Fibroblast of lung (primary cell): ENCODE data around the gene ADGRG3. TPM values are rescaled to one million over a fixed set of nuclear protein-coding genes. Genes with fewer than 3 reads are reported as not detected.

ENCODE experiments used
- DNase-seq, 2 donors: peaks; one replicate each; pipeline versions ENCODE4 v3.0.0 to v3.0.0-alpha.2; 2010; ENCODE audit warnings: low read depth in 2 of 2
- H2AFZ ChIP-seq: 2 replicates; pipeline ENCODE4 v1.5.1; 2012; ENCODE audit warnings: low read length, control low read depth, inconsistent platforms
- H3K27ac ChIP-seq: 2 replicates; pipeline ENCODE4 v1.5.1; 2011; ENCODE audit warnings: low read length, control low read depth; ENCODE audit not compliant: insufficient read depth
- H3K27me3 ChIP-seq: 2 replicates; pipeline ENCODE4 v1.5.1; 2011; ENCODE audit warnings: mild to moderate bottlenecking, low read length; ENCODE audit not compliant: control insufficient read depth, insufficient read depth
- H3K36me3 ChIP-seq: 2 replicates; pipeline ENCODE4 v1.5.1; 2011; ENCODE audit warnings: low read length; ENCODE audit not compliant: control insufficient read depth, insufficient read depth
- H3K4me1 ChIP-seq: 2 replicates; pipeline ENCODE4 v1.5.1; 2011; ENCODE audit warnings: low read length; ENCODE audit not compliant: control insufficient read depth, insufficient read depth; ENCODE audit errors: extremely low read depth
- H3K4me2 ChIP-seq: 2 replicates; pipeline ENCODE4 v1.5.1; 2011; ENCODE audit warnings: low read length, control low read depth; ENCODE audit not compliant: insufficient read depth; ENCODE audit errors: extremely low read depth
- H3K4me3 ChIP-seq, 4 experiments: fragments of 200-600 bp in 1 of 4; sonication (generic) in 1 of 4; replicated peaks in 1 of 4; 2 replicates each; pipeline ENCODE4 v1.5.1; 2011 to 2016; ENCODE audit warnings: low read length in 4 of 4, low read depth in 3 of 4, mild to moderate bottlenecking in 3 of 4, control low read depth in 2 of 4, inconsistent platforms in 1 of 4, mixed read lengths in 1 of 4; ENCODE audit not compliant: insufficient read depth in 1 of 4; ENCODE audit errors: control extremely low read depth in 1 of 4
- H3K79me2 ChIP-seq: 2 replicates; pipeline ENCODE4 v1.5.1; 2012; ENCODE audit warnings: mild to moderate bottlenecking, low read length, inconsistent platforms; ENCODE audit not compliant: control insufficient read depth, insufficient read depth
- H3K9ac ChIP-seq: 2 replicates; pipeline ENCODE4 v1.5.1; 2011; ENCODE audit warnings: mild to moderate bottlenecking, low read length, control low read depth; ENCODE audit not compliant: insufficient read depth
- H3K9me3 ChIP-seq: 2 replicates; pipeline ENCODE4 v1.5.1; 2012; ENCODE audit warnings: low read depth, low read length; ENCODE audit not compliant: control insufficient read depth, insufficient read depth
- H4K20me1 ChIP-seq: 2 replicates; pipeline ENCODE4 v1.5.1; 2011; ENCODE audit warnings: low read length; ENCODE audit not compliant: control insufficient read depth, insufficient read depth; ENCODE audit errors: extremely low read depth
- EZH2 ChIP-seq: IDR thresholded peaks from 2 replicates; pipeline ENCODE4 v1.5.1; 2012; ENCODE audit warnings: low read length, control low read depth, mild to moderate bottlenecking; ENCODE audit errors: missing control alignments
- polyA plus RNA-seq, 2 donors: library from polyadenylated mRNA; depleted of rRNA in 1 of 2; stranded (reverse) in 1 of 2; unstranded in 1 of 2; fragments of >200 nt; gene quantifications; 2 replicates each; pipeline ENCODE4 v1.2.1, GENCODE V29; 2011 to 2012; ENCODE audit warnings: missing spikeins in 1 of 2
- total RNA-seq: library from RNA; depleted of rRNA; stranded (reverse); fragments of >200 nt; gene quantifications from 2 replicates; pipeline ENCODE4 v1.2.1, GENCODE V29; 2014
- TF ChIP-seq, protein P1 (sequence below), 2 donors: IDR thresholded peaks in 1 of 2; conservative IDR thresholded peaks in 1 of 2; 1 replicate in 1 of 2; 2 replicates in 1 of 2; pipeline ENCODE4 v1.5.1; 2011 to 2012; ENCODE audit warnings: low read length in 2 of 2, control low read depth in 1 of 2, inconsistent platforms in 1 of 2, low read depth in 1 of 2, mild to moderate bottlenecking in 1 of 2

ADGRG3 gene
- total and polyA plus RNA-seq, 2 donors (not counting 1 experiment from before 2014, with no cell fraction given), result not detected

DNA sequence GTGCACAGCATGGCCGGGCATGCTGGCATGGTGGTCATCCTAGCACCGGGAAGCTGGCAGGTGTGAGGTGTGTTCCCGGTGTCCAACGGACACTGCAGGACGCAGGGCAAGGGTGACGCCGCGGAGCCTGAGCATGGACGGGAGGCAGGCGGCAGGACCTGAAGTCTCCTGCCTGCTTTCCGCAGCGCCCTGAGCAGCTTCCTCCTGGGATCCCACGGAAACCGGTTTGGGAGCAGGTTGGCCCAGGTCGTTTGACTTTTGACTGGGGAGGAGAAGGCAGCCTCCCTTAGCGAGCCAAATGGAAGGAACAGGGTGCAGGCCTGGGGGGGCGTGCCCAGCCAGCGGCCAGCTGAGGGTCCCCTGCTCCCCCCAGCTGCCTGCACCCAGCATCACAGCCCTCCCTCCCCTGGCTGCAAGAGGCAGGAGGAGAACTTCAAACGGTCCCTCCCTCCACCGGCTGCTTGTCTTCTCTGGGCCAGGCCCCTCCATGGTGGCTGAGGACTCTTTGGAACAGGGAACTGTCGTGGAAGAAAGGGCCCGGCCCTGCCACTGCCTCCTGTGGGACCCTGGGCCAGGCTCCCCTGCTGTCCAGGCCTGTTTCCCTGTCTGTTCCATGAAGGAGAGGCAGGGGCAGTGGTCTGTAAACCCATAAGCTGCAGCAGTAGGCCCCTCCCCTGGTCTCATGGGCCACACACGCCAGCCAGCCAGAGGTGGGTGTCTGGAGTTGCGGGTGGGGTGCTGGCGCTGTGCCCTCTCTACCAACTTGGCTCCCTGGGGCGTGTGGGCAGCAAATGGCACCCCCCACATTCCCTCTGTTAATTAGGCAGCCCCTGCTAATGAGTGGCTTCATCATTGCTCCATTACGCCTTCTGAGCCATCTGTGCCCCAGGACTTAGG is 47.5 kb upstream of the ADGRG3 start:
- no peak overlapping the region for H3K27ac ChIP-seq
- no peak for DNase-seq
- H3K4me2 ChIP-seq, result no peak overlapping the region
- no peaks in the 10 kb centered on the region for H3K36me3 ChIP-seq
- H3K4me3 ChIP-seq, result no peak overlapping the region
- H3K79me2 ChIP-seq, result no peaks in the 10 kb centered on the region
- TF ChIP-seq, protein P1, sequence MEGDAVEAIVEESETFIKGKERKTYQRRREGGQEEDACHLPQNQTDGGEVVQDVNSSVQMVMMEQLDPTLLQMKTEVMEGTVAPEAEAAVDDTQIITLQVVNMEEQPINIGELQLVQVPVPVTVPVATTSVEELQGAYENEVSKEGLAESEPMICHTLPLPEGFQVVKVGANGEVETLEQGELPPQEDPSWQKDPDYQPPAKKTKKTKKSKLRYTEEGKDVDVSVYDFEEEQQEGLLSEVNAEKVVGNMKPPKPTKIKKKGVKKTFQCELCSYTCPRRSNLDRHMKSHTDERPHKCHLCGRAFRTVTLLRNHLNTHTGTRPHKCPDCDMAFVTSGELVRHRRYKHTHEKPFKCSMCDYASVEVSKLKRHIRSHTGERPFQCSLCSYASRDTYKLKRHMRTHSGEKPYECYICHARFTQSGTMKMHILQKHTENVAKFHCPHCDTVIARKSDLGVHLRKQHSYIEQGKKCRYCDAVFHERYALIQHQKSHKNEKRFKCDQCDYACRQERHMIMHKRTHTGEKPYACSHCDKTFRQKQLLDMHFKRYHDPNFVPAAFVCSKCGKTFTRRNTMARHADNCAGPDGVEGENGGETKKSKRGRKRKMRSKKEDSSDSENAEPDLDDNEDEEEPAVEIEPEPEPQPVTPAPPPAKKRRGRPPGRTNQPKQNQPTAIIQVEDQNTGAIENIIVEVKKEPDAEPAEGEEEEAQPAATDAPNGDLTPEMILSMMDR (conservative IDR thresholded peaks at IDR 0.05 in 1 of 2, IDR thresholded peaks at IDR 0.05 in 1 of 2; ENCODE audit: low read depth in 1 of 2, low read length in 2 of 2), result no peak
- TF ChIP-seq EZH2, result no peak
- H3K27me3 ChIP-seq, result no peaks in the 10 kb centered on the region
- H4K20me1 ChIP-seq, result no peaks in the 10 kb centered on the region
- no peak overlapping the region for H2AFZ ChIP-seq
- H3K4me1 ChIP-seq, result peaks cover 3% of the 10 kb centered on the region
- no peak overlapping the region for H3K9ac ChIP-seq
- H3K9me3 ChIP-seq, result no peaks in the 10 kb centered on the region

DNA sequence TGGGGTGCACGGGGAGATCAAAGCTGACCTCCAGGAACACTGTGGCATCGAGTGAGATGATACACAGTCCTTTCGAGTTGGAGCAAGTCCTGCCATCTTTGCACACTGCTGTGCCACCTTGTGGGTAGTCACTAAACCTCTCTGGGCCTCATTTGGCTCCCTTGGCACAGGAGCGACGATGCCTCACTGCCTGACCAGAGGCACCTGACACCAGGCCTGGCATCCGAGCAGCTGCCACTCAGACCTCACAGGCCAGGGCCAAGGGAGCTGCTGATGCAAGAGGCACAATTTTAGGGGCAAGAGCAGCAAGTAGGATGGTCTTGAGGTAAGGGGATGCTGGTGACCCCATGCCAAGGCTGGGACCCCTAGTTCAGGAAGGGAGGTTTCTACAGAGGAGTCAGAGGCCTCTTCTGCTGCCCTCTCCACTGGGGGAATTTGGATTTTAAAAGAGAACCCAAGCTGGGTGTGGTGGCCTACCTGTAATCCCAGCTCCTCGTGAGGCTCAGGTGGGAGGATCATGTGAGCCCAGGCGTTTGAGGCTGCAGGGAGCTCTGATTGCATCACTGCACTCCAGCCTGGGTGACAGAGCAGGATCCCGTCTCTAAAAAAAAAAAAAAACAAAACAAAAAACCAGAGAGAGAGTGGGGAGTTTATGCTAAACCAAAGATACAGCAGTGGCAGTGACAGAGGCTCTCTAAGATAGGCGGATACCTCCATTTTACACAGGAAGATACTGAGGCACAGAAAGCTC is 46.4 kb upstream of the ADGRG3 start:
- Histone ChIP-seq H3K4me2 (no peak overlapping the region), H3K9me3 (no peaks in the 10 kb centered on the region), H3K4me1 (peaks cover 3% of the 10 kb centered on the region), H3K27ac (no peak overlapping the region), H2AFZ (no peak overlapping the region), H3K36me3 (no peaks in the 10 kb centered on the region), H3K9ac (no peak overlapping the region), H4K20me1 (no peaks in the 10 kb centered on the region), H3K27me3 (no peaks in the 10 kb centered on the region), H3K4me3 (no peak overlapping the region), H3K79me2 (no peaks in the 10 kb centered on the region)
- DNase-seq, result no peak
- TF ChIP-seq EZH2, result no peak
- TF ChIP-seq, protein P1 (conservative IDR thresholded peaks at IDR 0.05 in 1 of 2, IDR thresholded peaks at IDR 0.05 in 1 of 2; ENCODE audit: low read depth in 1 of 2, low read length in 2 of 2), result no peak
